IMR-90 (cell line): ENCODE results near the gene CLEC16A. TPM values are rescaled to one million over a fixed set of nuclear protein-coding genes. Genes with fewer than 3 reads are reported as not detected.

ENCODE experiments used
- ATAC-seq: fragments of 200-7000 bp; cut with Tn5 transposase; 2 replicates; pipeline ENCODE4 v1.9.1; 2020; ENCODE audit warnings: low read depth, mild to moderate bottlenecking, moderate library complexity
- BruUV-seq: library from RNA; stranded (reverse); fragments of 400-500 nt; replicated peaks from 2 replicates; lab custom pipeline; 2021; lab: Mats Ljungman, UMichigan
- CTCF ChIA-PET: fragments of 300-600 bp; formaldehyde crosslinking; extraction: SDS; loops from one replicate; lab custom pipeline; 2021; ENCODE audit warnings: antibody characterized with exemption; lab: Yijun Ruan, JAX
- POLR2A ChIA-PET: fragments of 300-600 bp; sonication (Branson Sonifier 250); formaldehyde crosslinking; loops from one replicate; lab custom pipeline; 2022; ENCODE audit warnings: antibody characterized with exemption; ENCODE audit not compliant: unreplicated experiment; lab: Charles Lee
- DNase-seq: peaks from one replicate; pipeline ENCODE4 v3.0.0; 2013
- H2AFZ ChIP-seq: replicated peaks from 2 replicates; pipeline ENCODE3; 2013; ENCODE audit warnings: low read length, mild to moderate bottlenecking; ENCODE audit not compliant: poor library complexity
- H2AK5ac ChIP-seq: 2 replicates; pipeline ENCODE4 v1.6.1; 2013; ENCODE audit warnings: low read depth, low read length, inconsistent platforms
- H2AK9ac ChIP-seq: replicated peaks from 2 replicates; pipeline ENCODE3; 2013; ENCODE audit warnings: mild to moderate bottlenecking, low read depth, low read length, moderate library complexity; ENCODE audit not compliant: poor library complexity
- H2BK120ac ChIP-seq: 2 replicates; pipeline ENCODE4 v1.6.1; 2013; ENCODE audit warnings: low read depth, low read length, inconsistent platforms
- H2BK15ac ChIP-seq: 3 replicates; pipeline ENCODE4 v1.6.1; 2013; ENCODE audit warnings: low read depth, low read length, inconsistent platforms
- H2BK20ac ChIP-seq: 2 replicates; pipeline ENCODE4 v1.6.1; 2013; ENCODE audit warnings: low read depth, mild to moderate bottlenecking, inconsistent platforms, low read length, moderate library complexity
- H2BK5ac ChIP-seq: 2 replicates; pipeline ENCODE4 v1.6.1; 2013; ENCODE audit warnings: mild to moderate bottlenecking, low read depth, low read length, inconsistent platforms; ENCODE audit not compliant: poor library complexity, severe bottlenecking
- H3K14ac ChIP-seq: replicated peaks from 2 replicates; pipeline ENCODE4 v1.6.1; 2013; ENCODE audit warnings: low read depth, low read length, inconsistent platforms
- H3K18ac ChIP-seq: 2 replicates; pipeline ENCODE4 v1.6.1; 2013; ENCODE audit warnings: low read depth, low read length, control low read depth
- H3K23ac ChIP-seq: 2 replicates; pipeline ENCODE4 v1.6.1; 2013; ENCODE audit warnings: low read depth, low read length, inconsistent platforms
- H3K27ac ChIP-seq: 2 replicates; pipeline ENCODE4 v1.5.1; 2013; ENCODE audit warnings: mild to moderate bottlenecking, control low read depth, low read length; ENCODE audit not compliant: insufficient read depth
- H3K27me3 ChIP-seq: 2 replicates; pipeline ENCODE4 v1.6.1; 2013; ENCODE audit warnings: low read length; ENCODE audit not compliant: control insufficient read depth, insufficient read depth
- H3K36me3 ChIP-seq: 2 replicates; pipeline ENCODE4 v1.6.1; 2013; ENCODE audit warnings: low read length, mixed read lengths; ENCODE audit not compliant: control insufficient read depth, insufficient read depth
- H3K4ac ChIP-seq: 2 replicates; pipeline ENCODE4 v1.6.1; 2013; ENCODE audit warnings: low read depth, low read length, inconsistent platforms
- H3K4me1 ChIP-seq: 2 replicates; pipeline ENCODE4 v1.6.1; 2013; ENCODE audit warnings: low read length, mixed read lengths; ENCODE audit not compliant: control insufficient read depth, insufficient read depth
- H3K4me2 ChIP-seq: 2 replicates; pipeline ENCODE4 v1.6.1; 2013; ENCODE audit warnings: low read depth, mild to moderate bottlenecking, control low read depth, low read length, moderate library complexity
- H3K4me3 ChIP-seq: 2 replicates; pipeline ENCODE4 v1.5.1; 2013; ENCODE audit warnings: low read depth, mild to moderate bottlenecking, control low read depth, low read length, moderate library complexity; ENCODE audit not compliant: insufficient read depth
- H3K56ac ChIP-seq: 2 replicates; pipeline ENCODE4 v1.6.1; 2013; ENCODE audit warnings: low read length, inconsistent platforms; ENCODE audit not compliant: insufficient read depth; ENCODE audit errors: extremely low read depth
- H3K79me1 ChIP-seq, 2 experiments: 2 replicates each; pipeline ENCODE4 v1.6.1; 2013; ENCODE audit warnings: low read length in 2 of 2, inconsistent platforms in 1 of 2, low read depth in 1 of 2
- H3K9ac ChIP-seq: 2 replicates; pipeline ENCODE4 v1.6.1; 2013; ENCODE audit warnings: low read depth, low read length, control low read depth
- H3K9me1 ChIP-seq: 2 replicates; pipeline ENCODE4 v1.6.1; 2013; ENCODE audit warnings: low read length, inconsistent platforms; ENCODE audit not compliant: insufficient read depth
- H3K9me3 ChIP-seq: 2 replicates; pipeline ENCODE4 v1.6.1; 2013; ENCODE audit warnings: low read length; ENCODE audit not compliant: control insufficient read depth, insufficient read depth
- H4K20me1 ChIP-seq: 2 replicates; pipeline ENCODE4 v1.6.1; 2013; ENCODE audit warnings: low read length, inconsistent platforms; ENCODE audit not compliant: insufficient read depth
- H4K5ac ChIP-seq: 2 replicates; pipeline ENCODE4 v1.6.1; 2013; ENCODE audit warnings: mild to moderate bottlenecking, low read depth, low read length, control low read depth
- H4K8ac ChIP-seq, 2 experiments: 2 replicates each; pipeline ENCODE4 v1.6.1; 2013; ENCODE audit warnings: low read depth in 2 of 2, low read length in 2 of 2, control low read depth in 1 of 2, inconsistent platforms in 1 of 2
- H4K91ac ChIP-seq: 2 replicates; pipeline ENCODE4 v1.6.1; 2013; ENCODE audit warnings: low read depth, low read length, inconsistent platforms; ENCODE audit not compliant: insufficient read depth
- BHLHE40 ChIP-seq: fragments of 150-350 bp; IDR thresholded peaks from 2 replicates; pipeline ENCODE4 v1.6.1; 2016; ENCODE audit warnings: mild to moderate bottlenecking, low read depth, low read length
- CHD1 ChIP-seq: IDR thresholded peaks from 2 replicates; pipeline ENCODE4 v1.6.1; 2012; ENCODE audit warnings: low read depth, low read length, improper control_type of control experiment
- FOS ChIP-seq: fragments of 150-350 bp; IDR thresholded peaks from 2 replicates; pipeline ENCODE4 v1.6.1; 2016; ENCODE audit warnings: low read depth, low read length
- MAFK ChIP-seq: IDR thresholded peaks from 2 replicates; pipeline ENCODE4 v1.6.1; 2012; ENCODE audit warnings: low read depth, low read length, improper control_type of control experiment
- MAZ ChIP-seq: IDR thresholded peaks from 2 replicates; pipeline ENCODE4 v1.6.1; 2012; ENCODE audit warnings: low read depth, mild to moderate bottlenecking, low read length, improper control_type of control experiment, moderate library complexity, borderline replicate concordance
- MXI1 ChIP-seq: IDR thresholded peaks from 2 replicates; pipeline ENCODE4 v1.6.1; 2012; ENCODE audit warnings: low read depth, mild to moderate bottlenecking, low read length, moderate library complexity, borderline replicate concordance
- NFE2L2 ChIP-seq: fragments of 150-350 bp; IDR thresholded peaks from 2 replicates; pipeline ENCODE4 v1.6.1; 2016; ENCODE audit warnings: low read depth, mild to moderate bottlenecking, low read length
- POLR2A ChIP-seq: IDR thresholded peaks from 2 replicates; pipeline ENCODE4 v1.6.1; 2012; ENCODE audit warnings: mild to moderate bottlenecking, low read depth, low read length
- RAD21 ChIP-seq: IDR thresholded peaks from 2 replicates; pipeline ENCODE4 v1.6.1; 2012; ENCODE audit warnings: low read length, improper control_type of control experiment
- RCOR1 ChIP-seq: IDR thresholded peaks from 2 replicates; pipeline ENCODE4 v1.6.1; 2012; ENCODE audit warnings: mild to moderate bottlenecking, low read length, improper control_type of control experiment; ENCODE audit not compliant: insufficient replicate concordance
- RFX5 ChIP-seq: IDR thresholded peaks from 2 replicates; pipeline ENCODE4 v1.8.0; 2012; ENCODE audit warnings: low read depth, mild to moderate bottlenecking, low read length, moderate library complexity
- SMC3 ChIP-seq: fragments of 150-350 bp; IDR thresholded peaks from 2 replicates; pipeline ENCODE4 v1.6.1; 2016; ENCODE audit warnings: low read depth, mild to moderate bottlenecking, antibody characterized with exemption, low read length, moderate library complexity
- WGBS, 2 experiments: methylation state at CpG; one replicate each; pipeline versions ENCODE4 v1.1.5 to v1.1.7; 2013; ENCODE audit warnings: missing lambda C conversion rate in 2 of 2; ENCODE audit not compliant: insufficient read length in 1 of 2; ENCODE audit errors: extremely low coverage in 2 of 2; 5-methylcytosine and 5-hydroxymethylcytosine counted together
- dilution Hi-C: fragments of 300-500 bp; cut with HindIII; formaldehyde crosslinking; loops from one replicate; pipeline ENCODE4 v1.14.3; 2018; ENCODE audit warnings: low sequenced_read_pairs; ENCODE audit not compliant: unreplicated experiment
- in situ Hi-C: fragments of 300-500 bp; cut with MboI; formaldehyde crosslinking; loops from 3 replicates; pipeline ENCODE4 v1.14.3; 2019; ENCODE audit warnings: low sequenced_read_pairs, inconsistent platforms, mixed read lengths
- intact Hi-C: fragments of 100-400 bp; cut with micrococcal nuclease; formaldehyde crosslinking; loops from 2 replicates; pipeline ENCODE4 v1.10.0; 2022
- polyA plus RNA-seq, 3 experiments: library from polyadenylated mRNA; depleted of rRNA; stranded (reverse); fragments of >200 nt; gene quantifications; 2 replicates each; pipeline ENCODE4 v1.2.3, GENCODE V29; 2012; ENCODE audit warnings: low replicate concordance in 1 of 3
- total RNA-seq: library from RNA; depleted of rRNA; stranded (reverse); fragments of >200 nt; gene quantifications from 2 replicates; pipeline ENCODE4 v1.2.3, GENCODE V29; 2012
- TF ChIP-seq, protein P1 (sequence below): fragments of 150-350 bp; IDR thresholded peaks from 2 replicates; pipeline ENCODE4 v1.6.1; 2016; ENCODE audit warnings: low read depth, mild to moderate bottlenecking, low read length, moderate library complexity, borderline replicate concordance
- TF ChIP-seq, protein P2 (sequence below): conservative IDR thresholded peaks from 2 replicates; pipeline ENCODE4 v1.5.1; 2012; ENCODE audit warnings: mild to moderate bottlenecking, low read depth, low read length, improper control_type of control experiment

Gene CLEC16A
- total and polyA plus RNA-seq, 2 of the 4 experiments (the other 2 are of a cell fraction), result 15.9 to 16.5 TPM

DNA sequence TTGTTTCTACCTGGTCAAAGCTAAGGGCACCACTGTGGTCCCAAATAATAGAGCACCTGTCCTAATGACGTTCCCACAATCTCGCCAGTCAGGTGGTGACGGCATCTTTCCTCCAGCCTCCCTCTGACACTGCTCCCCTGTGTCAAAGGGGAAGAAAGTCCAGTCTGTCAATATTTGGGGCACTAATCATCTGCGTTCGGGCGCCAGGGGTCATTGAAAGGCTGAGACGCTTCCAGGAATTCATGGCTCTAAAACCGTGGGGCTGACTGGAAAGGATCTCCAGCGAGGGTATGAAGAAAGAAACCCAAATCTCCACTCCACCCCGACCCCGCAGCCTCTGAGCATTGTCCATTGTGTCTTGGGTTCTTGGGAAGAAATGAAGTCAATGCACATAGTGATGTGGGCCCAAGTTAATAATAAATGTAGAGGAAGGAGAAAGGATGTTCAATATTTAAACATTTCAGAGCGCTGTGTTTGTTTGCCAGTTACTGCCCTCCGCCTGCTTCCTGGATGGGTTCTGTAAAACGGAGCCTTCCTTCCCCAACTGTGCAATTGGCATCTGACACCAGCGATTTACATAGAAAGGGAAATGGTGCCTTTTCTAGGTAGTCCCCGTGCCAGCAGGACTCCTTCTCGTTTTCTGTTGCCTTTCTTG lies 208.4 kb downstream of the CLEC16A start:
- Histone ChIP-seq H3K4me3 (no peak overlapping the region), H3K9me1 (peaks cover 13% of the 10 kb centered on the region), H3K4ac (no peak overlapping the region), H3K23ac (no peak overlapping the region), H2BK120ac (no peak overlapping the region), H3K56ac (no peak overlapping the region), H4K8ac (no peak overlapping the region), H2AK9ac (no peak overlapping the region), H3K14ac (no peak overlapping the region), H3K18ac (no peak overlapping the region), H3K79me1 (peaks cover 0 to 10% of the 10 kb centered on the region in 2 experiments; a peak in 1 of 4 replicates), H2AFZ (no peak overlapping the region), H2BK20ac (no peak overlapping the region), H3K9ac (no peak overlapping the region), H3K4me1 (peaks cover 10% of the 10 kb centered on the region), H3K4me2 (no peak overlapping the region), H4K20me1 (no peaks in the 10 kb centered on the region; the same call in 1 of the 2 replicates), H4K91ac (no peak overlapping the region), H3K9me3 (no peaks in the 10 kb centered on the region), H4K5ac (no peak overlapping the region), H2BK15ac (no peak overlapping the region), H3K36me3 (no peaks in the 10 kb centered on the region), H2BK5ac (no peak overlapping the region), H3K27me3 (no peaks in the 10 kb centered on the region), H2AK5ac (no peak overlapping the region), H3K27ac (no peak overlapping the region)
- WGBS, 2 experiments, result no CpG with 5 or more reads among the region's 17 CpGs
- no TSS peak for BruUV-seq
- ChIA-PET CTCF (no interaction called here), POLR2A (no interaction called here)
- dilution Hi-C loops, result no loop called here
- TF ChIP-seq CHD1 (no peak), MXI1 (no peak), POLR2A (no peak), NFE2L2 (no peak), RAD21 (no peak), BHLHE40 (no peak), MAFK (no peak), RCOR1 (no peak), SMC3 (no peak), MAZ (no peak), FOS (no peak), RFX5 (no peak)
- TF ChIP-seq, protein P1, sequence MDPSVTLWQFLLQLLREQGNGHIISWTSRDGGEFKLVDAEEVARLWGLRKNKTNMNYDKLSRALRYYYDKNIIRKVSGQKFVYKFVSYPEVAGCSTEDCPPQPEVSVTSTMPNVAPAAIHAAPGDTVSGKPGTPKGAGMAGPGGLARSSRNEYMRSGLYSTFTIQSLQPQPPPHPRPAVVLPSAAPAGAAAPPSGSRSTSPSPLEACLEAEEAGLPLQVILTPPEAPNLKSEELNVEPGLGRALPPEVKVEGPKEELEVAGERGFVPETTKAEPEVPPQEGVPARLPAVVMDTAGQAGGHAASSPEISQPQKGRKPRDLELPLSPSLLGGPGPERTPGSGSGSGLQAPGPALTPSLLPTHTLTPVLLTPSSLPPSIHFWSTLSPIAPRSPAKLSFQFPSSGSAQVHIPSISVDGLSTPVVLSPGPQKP, result no peak
- TF ChIP-seq, protein P2, sequence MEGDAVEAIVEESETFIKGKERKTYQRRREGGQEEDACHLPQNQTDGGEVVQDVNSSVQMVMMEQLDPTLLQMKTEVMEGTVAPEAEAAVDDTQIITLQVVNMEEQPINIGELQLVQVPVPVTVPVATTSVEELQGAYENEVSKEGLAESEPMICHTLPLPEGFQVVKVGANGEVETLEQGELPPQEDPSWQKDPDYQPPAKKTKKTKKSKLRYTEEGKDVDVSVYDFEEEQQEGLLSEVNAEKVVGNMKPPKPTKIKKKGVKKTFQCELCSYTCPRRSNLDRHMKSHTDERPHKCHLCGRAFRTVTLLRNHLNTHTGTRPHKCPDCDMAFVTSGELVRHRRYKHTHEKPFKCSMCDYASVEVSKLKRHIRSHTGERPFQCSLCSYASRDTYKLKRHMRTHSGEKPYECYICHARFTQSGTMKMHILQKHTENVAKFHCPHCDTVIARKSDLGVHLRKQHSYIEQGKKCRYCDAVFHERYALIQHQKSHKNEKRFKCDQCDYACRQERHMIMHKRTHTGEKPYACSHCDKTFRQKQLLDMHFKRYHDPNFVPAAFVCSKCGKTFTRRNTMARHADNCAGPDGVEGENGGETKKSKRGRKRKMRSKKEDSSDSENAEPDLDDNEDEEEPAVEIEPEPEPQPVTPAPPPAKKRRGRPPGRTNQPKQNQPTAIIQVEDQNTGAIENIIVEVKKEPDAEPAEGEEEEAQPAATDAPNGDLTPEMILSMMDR, result no peak
- intact Hi-C loops, result no loop called here
- DNase-seq (no peak), ATAC-seq (no peak)
- in situ Hi-C loops, result no loop called here
